K562 (cell line): ENCODE data around the gene SRC. TPM values are rescaled to one million over a fixed set of nuclear protein-coding genes. Genes with fewer than 3 reads are reported as not detected.

Experiments used
- AFF1 ChIP-seq, 2 experiments: fragments of 450-650 bp; IDR thresholded peaks; 2 replicates each; pipeline ENCODE4 v1.6.1; 2018; ENCODE audit warnings: mild to moderate bottlenecking in 2 of 2, low read depth in 1 of 2; ENCODE audit not compliant: partially characterized antibody in 2 of 2
- ASH1L ChIP-seq: fragments of 450-650 bp; IDR thresholded peaks from 2 replicates; pipeline ENCODE4 v1.6.1; 2018; ENCODE audit warnings: borderline replicate concordance, mild to moderate bottlenecking, low read depth; ENCODE audit not compliant: partially characterized antibody
- ATF4 ChIP-seq: fragments of 450-650 bp; formaldehyde crosslinking; IDR thresholded peaks from 2 replicates; pipeline ENCODE4 v1.4.0; 2022; ENCODE audit warnings: mild to moderate bottlenecking, moderate library complexity
- CHAMP1 ChIP-seq: fragments of 450-650 bp; IDR thresholded peaks from 2 replicates; pipeline ENCODE4 v1.6.1; 2016; ENCODE audit warnings: mild to moderate bottlenecking
- CXXC5 ChIP-seq: fragments of 250-450 bp; sonication (Bioruptor Pico); IDR thresholded peaks from 2 replicates; pipeline ENCODE4 v1.8.0; 2022; ENCODE audit warnings: inconsistent platforms, mild to moderate bottlenecking, moderate library complexity
- ELF4 ChIP-seq: fragments of 450-650 bp; formaldehyde crosslinking; IDR thresholded peaks from 2 replicates; pipeline ENCODE4 v1.4.0; 2022; ENCODE audit warnings: missing genetic modification characterization
- ETS2 ChIP-seq: IDR thresholded peaks from 2 replicates; pipeline ENCODE4 v1.6.1; 2016; ENCODE audit warnings: borderline replicate concordance, missing genetic modification characterization, mild to moderate bottlenecking, moderate library complexity, missing compliant biosample characterization; ENCODE audit not compliant: poor library complexity, severe bottlenecking
- ETV5 ChIP-seq: sonication (generic); formaldehyde crosslinking; IDR thresholded peaks from 2 replicates; pipeline ENCODE4 v1.4.0; 2020; ENCODE audit warnings: low read depth, mild to moderate bottlenecking, missing genetic modification reagents
- HDAC8 ChIP-seq: fragments of 450-650 bp; IDR thresholded peaks from 2 replicates; pipeline ENCODE4 v1.6.1; 2016; ENCODE audit warnings: mild to moderate bottlenecking, missing genetic modification characterization, moderate library complexity, missing compliant biosample characterization
- RBFOX2 ChIP-seq: fragments of 200-400 bp; formaldehyde crosslinking; IDR thresholded peaks from 2 replicates; pipeline ENCODE4 v1.6.1; 2017; ENCODE audit warnings: low read depth, mild to moderate bottlenecking, low read length, moderate library complexity
- TOE1 ChIP-seq, 2 experiments: fragments of 450-650 bp in 1 of 2; sonication (generic) in 1 of 2; formaldehyde crosslinking in 1 of 2; IDR thresholded peaks; 2 replicates each; pipeline versions ENCODE4 v1.7.1 to v1.8.0; 2016 to 2022; ENCODE audit warnings: borderline replicate concordance in 2 of 2, mild to moderate bottlenecking in 2 of 2, antibody characterized with exemption in 1 of 2, inconsistent platforms in 1 of 2, low read depth in 1 of 2, missing genetic modification reagents in 1 of 2, moderate library complexity in 1 of 2
- VEZF1 ChIP-seq: fragments of 200-800 bp; sonication (Bioruptor generic); IDR thresholded peaks from 2 replicates; pipeline ENCODE4 v1.6.1; 2017; ENCODE audit warnings: missing genetic modification characterization, missing compliant biosample characterization
- YY1 ChIP-seq, 3 experiments: IDR thresholded peaks; 2 replicates each; pipeline ENCODE4 v1.6.1; 2011; ENCODE audit warnings: low read length in 2 of 3, mild to moderate bottlenecking in 2 of 3, moderate library complexity in 2 of 3, borderline replicate concordance in 1 of 3, control low read depth in 1 of 3, low read depth in 1 of 3; ENCODE audit not compliant: insufficient read depth in 3 of 3, insufficient replicate concordance in 2 of 3, control insufficient read depth in 1 of 3, insufficient read length in 1 of 3; ENCODE audit errors: extremely low read depth in 1 of 3
- ZNF224 ChIP-seq: sonication (generic); formaldehyde crosslinking; IDR thresholded peaks from 2 replicates; pipeline ENCODE4 v1.8.0; 2022; ENCODE audit warnings: mild to moderate bottlenecking, missing genetic modification reagents
- polyA plus RNA-seq, 8 experiments: library from polyadenylated mRNA; depleted of rRNA in 4 of 8; stranded (reverse) in 5 of 8; unstranded in 3 of 8; fragments of >200 nt; fragmentation: Nextera tagmentation in 2 of 8; fragmentation: Illumina TruSeq in 1 of 8; extraction: Ambion mirVana in 2 of 8; extraction: Trizol in 1 of 8; gene quantifications; 2 replicates each; pipeline versions ENCODE4 v1.2.1 to v1.2.3, GENCODE V29; 2011 to 2014; ENCODE audit warnings: inconsistent platforms in 1 of 8, missing spikeins in 1 of 8
- total RNA-seq, 7 experiments: library from RNA; depleted of rRNA in 6 of 7; stranded (reverse); fragments of >200 nt in 6 of 7; fragmentation: Illumina TruSeq in 2 of 7; extraction: Trizol in 2 of 7; gene quantifications; 2 replicates each; pipeline versions ENCODE4 v1.2.1 to v1.2.3, GENCODE V29; 2011 to 2021; ENCODE audit warnings: low replicate concordance in 1 of 7

The SRC gene
- total and polyA plus RNA-seq, 9 of the 15 experiments (the other 6 are each of a cell fraction or from before 2014, with no cell fraction given): 0.06 to 8.5 (median 3.1) TPM

GRCh38 chr20:37406010-37406998 is 60.4 kb downstream of the SRC start (continued):
- peak; percentile 44; the same call in 1 of the 2 replicates for TF ChIP-seq ETV5 (CRISPR knock-in tag)
- TF ChIP-seq ZNF224 (CRISPR knock-in tag): no peak
- no peak for TF ChIP-seq ETS2 (tag)
- TF ChIP-seq VEZF1 (CRISPR knock-in tag): no peak
- peak; percentile 76 for TF ChIP-seq RBFOX2
- no peak for TF ChIP-seq YY1 (IDR thresholded peaks at IDR 0.05; ENCODE audit: borderline replicate concordance in 1 of 3, control insufficient read depth in 1 of 3, extremely low read depth in 1 of 3, insufficient read depth in 3 of 3, insufficient read length in 1 of 3, insufficient replicate concordance in 2 of 3, low read depth in 1 of 3, low read length in 2 of 3)
- TF ChIP-seq TOE1 (IDR thresholded peaks at IDR 0.05; ENCODE audit: borderline replicate concordance): no peak
- TF ChIP-seq TOE1 (CRISPR knock-in tag; IDR thresholded peaks at IDR 0.05; ENCODE audit: borderline replicate concordance, low read depth): 0 out of 2 replicates have a peak, but pooled peaks have one; percentile 41
- no peak for TF ChIP-seq ATF4 (CRISPR knock-in tag)
- no peak for TF ChIP-seq ASH1L
- no peak for TF ChIP-seq CHAMP1
- TF ChIP-seq HDAC8: no peak
- TF ChIP-seq CXXC5 (CRISPR knock-in tag): peak; percentile 80
- TF ChIP-seq AFF1 (IDR thresholded peaks at IDR 0.05; ENCODE audit: low read depth in 1 of 2, partially characterized antibody in 2 of 2): no peak
- no peak for TF ChIP-seq ELF4 (CRISPR knock-in tag)
